ENCODE measurements around the gene LRG1.

DNA sequence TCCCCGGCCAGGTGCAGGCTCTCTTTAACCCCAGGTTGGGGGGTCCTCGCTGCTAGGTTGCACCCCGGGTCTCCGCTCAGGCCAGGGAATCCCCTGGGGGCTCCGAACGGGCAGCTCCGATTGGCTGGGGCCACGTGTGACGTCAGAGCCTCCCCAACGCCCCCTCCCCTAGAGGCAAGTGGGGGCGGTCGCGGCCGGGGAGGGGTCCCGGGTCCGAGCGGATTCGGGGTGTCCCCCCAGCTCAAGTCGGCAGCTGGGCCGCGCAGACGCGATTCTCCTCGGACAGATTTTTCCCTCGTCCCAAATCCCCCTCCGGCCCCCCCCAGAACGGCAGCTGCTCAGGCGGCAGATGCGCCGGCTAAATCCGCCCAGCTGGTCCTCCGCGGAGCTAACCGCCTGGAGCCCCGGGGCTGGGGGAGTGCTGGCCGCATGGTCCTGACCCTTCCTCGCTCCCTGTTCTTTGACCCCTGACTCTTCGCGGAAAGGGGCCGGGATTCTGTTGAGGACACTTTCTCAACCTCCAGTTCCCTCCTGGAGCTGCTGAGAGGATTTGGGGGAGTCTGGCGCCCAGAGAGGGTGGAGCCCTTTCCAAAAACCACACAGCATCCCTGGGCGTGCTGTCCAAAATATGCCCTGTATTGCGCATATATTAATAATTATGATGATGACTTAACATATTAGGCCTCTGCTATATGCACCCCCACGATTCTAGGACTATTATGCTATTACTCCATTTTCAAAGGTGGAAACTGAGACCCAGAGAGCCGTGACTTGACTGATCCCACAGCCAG, 45.0 kb upstream of the LRG1 start:
- TF ChIP-seq, protein P1, sequence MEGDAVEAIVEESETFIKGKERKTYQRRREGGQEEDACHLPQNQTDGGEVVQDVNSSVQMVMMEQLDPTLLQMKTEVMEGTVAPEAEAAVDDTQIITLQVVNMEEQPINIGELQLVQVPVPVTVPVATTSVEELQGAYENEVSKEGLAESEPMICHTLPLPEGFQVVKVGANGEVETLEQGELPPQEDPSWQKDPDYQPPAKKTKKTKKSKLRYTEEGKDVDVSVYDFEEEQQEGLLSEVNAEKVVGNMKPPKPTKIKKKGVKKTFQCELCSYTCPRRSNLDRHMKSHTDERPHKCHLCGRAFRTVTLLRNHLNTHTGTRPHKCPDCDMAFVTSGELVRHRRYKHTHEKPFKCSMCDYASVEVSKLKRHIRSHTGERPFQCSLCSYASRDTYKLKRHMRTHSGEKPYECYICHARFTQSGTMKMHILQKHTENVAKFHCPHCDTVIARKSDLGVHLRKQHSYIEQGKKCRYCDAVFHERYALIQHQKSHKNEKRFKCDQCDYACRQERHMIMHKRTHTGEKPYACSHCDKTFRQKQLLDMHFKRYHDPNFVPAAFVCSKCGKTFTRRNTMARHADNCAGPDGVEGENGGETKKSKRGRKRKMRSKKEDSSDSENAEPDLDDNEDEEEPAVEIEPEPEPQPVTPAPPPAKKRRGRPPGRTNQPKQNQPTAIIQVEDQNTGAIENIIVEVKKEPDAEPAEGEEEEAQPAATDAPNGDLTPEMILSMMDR (IDR thresholded peaks at IDR 0.05), result no peak
- TF ChIP-seq, protein P2, sequence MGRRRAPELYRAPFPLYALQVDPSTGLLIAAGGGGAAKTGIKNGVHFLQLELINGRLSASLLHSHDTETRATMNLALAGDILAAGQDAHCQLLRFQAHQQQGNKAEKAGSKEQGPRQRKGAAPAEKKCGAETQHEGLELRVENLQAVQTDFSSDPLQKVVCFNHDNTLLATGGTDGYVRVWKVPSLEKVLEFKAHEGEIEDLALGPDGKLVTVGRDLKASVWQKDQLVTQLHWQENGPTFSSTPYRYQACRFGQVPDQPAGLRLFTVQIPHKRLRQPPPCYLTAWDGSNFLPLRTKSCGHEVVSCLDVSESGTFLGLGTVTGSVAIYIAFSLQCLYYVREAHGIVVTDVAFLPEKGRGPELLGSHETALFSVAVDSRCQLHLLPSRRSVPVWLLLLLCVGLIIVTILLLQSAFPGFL (CRISPR knock-in tag; IDR thresholded peaks at IDR 0.05; ENCODE audit: borderline replicate concordance), result no peak
- TF ChIP-seq ESRRA (CRISPR knock-in tag; IDR thresholded peaks at IDR 0.05; ENCODE audit: borderline replicate concordance) (no peak), ETV6 (CRISPR knock-in tag; IDR thresholded peaks at IDR 0.05) (no peak), SMAD4 (CRISPR knock-in tag; IDR thresholded peaks at IDR 0.05) (no peak), NR1H2 (CRISPR knock-in tag; IDR thresholded peaks at IDR 0.05) (no peak), SP1 (CRISPR knock-in tag; conservative IDR thresholded peaks at IDR 0.05) (no peak), TEAD4 (CRISPR knock-in tag; IDR thresholded peaks at IDR 0.05) (no peak), JUN (CRISPR knock-in tag; IDR thresholded peaks at IDR 0.05) (no peak), ZNF121 (CRISPR knock-in tag; IDR thresholded peaks at IDR 0.05) (no peak)
- TF ChIP-seq, protein P3, sequence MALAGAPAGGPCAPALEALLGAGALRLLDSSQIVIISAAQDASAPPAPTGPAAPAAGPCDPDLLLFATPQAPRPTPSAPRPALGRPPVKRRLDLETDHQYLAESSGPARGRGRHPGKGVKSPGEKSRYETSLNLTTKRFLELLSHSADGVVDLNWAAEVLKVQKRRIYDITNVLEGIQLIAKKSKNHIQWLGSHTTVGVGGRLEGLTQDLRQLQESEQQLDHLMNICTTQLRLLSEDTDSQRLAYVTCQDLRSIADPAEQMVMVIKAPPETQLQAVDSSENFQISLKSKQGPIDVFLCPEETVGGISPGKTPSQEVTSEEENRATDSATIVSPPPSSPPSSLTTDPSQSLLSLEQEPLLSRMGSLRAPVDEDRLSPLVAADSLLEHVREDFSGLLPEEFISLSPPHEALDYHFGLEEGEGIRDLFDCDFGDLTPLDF (CRISPR knock-in tag; IDR thresholded peaks at IDR 0.05), result no peak
- TF ChIP-seq, protein P4, sequence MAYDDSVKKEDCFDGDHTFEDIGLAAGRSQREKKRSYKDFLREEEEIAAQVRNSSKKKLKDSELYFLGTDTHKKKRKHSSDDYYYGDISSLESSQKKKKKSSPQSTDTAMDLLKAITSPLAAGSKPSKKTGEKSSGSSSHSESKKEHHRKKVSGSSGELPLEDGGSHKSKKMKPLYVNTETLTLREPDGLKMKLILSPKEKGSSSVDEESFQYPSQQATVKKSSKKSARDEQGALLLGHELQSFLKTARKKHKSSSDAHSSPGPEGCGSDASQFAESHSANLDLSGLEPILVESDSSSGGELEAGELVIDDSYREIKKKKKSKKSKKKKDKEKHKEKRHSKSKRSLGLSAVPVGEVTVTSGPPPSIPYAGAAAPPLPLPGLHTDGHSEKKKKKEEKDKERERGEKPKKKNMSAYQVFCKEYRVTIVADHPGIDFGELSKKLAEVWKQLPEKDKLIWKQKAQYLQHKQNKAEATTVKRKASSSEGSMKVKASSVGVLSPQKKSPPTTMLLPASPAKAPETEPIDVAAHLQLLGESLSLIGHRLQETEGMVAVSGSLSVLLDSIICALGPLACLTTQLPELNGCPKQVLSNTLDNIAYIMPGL (CRISPR knock-in tag; IDR thresholded peaks at IDR 0.05), result peak; percentile 15; the same call in 1 of the 2 replicates

Data from WTC11 (cell line).